HG03342 (cell line): ENCODE measurements around the gene CHIC2.
"Not testable (repeated sequence)": the region's sequence is repeated elsewhere in the genome, so short reads cannot be mapped to it uniquely, and the experiment has no call there.

Experiments
- ATAC-seq: cut with Tn5 transposase; IDR thresholded peaks from one replicate; pipeline ENCODE4 v1.9.1; 2021; ENCODE audit warnings: mild to moderate bottlenecking, moderate library complexity; ENCODE audit not compliant: unreplicated experiment

Gene CHIC2

GRCh38 chr4:54061873-54062272 is 2.5 kb downstream of the CHIC2 start:
- ATAC-seq = no peak

DNA sequence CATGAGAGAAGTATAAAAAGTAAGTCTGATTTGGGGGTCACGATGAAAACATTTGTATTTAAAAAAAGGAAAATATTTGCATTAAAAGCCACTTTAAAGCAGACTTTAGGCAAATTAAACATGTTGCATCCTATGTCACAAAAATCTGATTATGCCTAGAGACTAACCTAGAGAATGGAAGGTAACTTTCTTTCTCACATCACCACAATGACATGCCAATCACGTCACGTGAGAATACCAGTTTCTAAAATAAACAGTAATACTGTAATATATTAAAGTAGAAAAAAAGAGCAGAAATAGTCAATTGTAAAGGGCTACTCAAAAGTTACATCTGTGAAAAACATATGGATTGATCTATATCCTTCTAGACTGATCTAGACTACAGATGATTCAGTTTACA is 3.3 kb downstream of the CHIC2 start:
- no peak for ATAC-seq

- ATAC-seq = no peak
Measured at GRCh38 chr4:54060116-54060515, 4.3 kb downstream of the CHIC2 start.

GRCh38 chr4:54058171-54058570 is 6.2 kb downstream of the CHIC2 start:
- no peak for ATAC-seq

GRCh38 chr4:54056360-54056759 is 8.0 kb downstream of the CHIC2 start:
- ATAC-seq = no peak

DNA sequence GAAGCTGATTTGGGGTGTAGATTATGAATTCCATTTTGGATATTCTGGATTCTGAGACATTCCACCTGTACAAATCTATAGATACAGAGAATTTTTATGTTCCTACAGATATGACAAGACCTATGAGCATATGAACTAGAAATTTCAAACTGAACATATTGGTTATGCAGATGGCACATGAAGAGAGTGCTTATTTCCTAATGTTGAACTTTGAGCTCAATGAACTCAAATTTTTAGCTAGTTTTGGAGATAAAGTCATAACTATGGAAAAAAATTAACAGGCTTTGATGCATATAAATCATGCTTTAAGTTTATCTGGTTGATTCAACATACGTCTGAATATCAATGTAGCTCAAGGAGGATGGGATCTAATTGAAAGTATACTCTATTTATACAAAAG is 8.9 kb downstream of the CHIC2 start:
- ATAC-seq = no peak

GRCh38 chr4:54054501-54054900 is 9.9 kb downstream of the CHIC2 start:
- ATAC-seq = no peak

- not testable (repeated sequence) for ATAC-seq
Measured at GRCh38 chr4:54053322-54053721, 11.1 kb downstream of the CHIC2 start.

- ATAC-seq = no peak
Measured at GRCh38 chr4:54050214-54050904, 14.0 kb downstream of the CHIC2 start.

DNA sequence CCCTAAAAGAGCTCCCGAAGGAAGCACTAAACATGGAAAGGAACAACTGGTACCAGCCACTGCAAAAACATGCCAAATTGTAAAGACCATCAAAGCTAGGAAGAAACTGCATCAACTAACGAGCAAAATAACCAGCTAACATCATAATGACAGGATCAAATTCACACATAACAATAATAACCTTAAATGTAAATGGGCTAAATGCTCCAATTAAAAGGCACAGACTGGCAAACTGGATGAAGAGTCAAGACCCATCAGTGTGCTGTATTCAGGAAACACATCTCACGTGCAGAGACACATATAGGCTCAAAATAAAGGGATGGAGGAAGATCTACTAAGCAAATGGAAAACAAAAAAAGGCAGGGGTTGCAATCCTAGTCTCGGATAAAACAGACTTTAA is 20.8 kb downstream of the CHIC2 start:
- not testable (repeated sequence) for ATAC-seq

DNA sequence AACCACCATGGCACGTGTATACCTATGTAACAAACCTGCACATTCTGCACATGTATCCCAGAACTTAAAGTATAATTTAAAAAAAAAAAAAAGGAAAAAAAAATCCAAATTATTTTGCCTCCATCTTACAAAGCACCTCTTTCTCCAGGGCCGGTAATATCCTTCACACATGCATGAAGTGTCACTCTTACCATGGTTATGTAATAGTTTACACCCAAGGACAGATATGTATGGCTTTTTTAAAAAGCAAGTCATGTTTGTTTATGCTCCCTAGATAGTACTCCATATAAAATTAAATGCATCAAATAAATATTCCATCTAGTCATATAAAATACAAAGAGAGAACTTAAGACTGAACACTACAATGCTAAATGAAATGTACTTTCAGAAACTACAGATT is 22.5 kb downstream of the CHIC2 start:
- ATAC-seq = no peak

- no peak for ATAC-seq
Measured at GRCh38 chr4:54041100-54041499, 23.3 kb downstream of the CHIC2 start.

DNA sequence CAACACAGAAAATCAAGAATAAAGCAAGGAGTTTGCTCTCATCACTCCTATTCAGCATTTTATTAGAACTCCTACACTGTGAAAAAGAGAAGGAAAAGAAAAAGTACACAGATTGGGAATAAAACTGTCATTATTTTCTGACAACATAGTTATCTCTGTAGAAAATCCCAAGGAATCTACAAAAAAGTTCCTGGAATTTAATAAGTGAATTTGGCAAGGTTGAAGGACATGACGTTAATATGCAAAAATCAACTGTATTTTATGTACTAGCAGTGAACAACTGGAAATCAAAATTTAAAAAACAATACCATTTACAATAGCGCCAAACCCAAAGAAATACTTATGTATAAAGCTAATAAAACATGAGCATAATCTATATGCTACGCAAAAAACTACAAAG is 26.3 kb downstream of the CHIC2 start:
- no peak for ATAC-seq

GRCh38 chr4:54036184-54036583 is 28.2 kb downstream of the CHIC2 start:
- no peak for ATAC-seq

DNA sequence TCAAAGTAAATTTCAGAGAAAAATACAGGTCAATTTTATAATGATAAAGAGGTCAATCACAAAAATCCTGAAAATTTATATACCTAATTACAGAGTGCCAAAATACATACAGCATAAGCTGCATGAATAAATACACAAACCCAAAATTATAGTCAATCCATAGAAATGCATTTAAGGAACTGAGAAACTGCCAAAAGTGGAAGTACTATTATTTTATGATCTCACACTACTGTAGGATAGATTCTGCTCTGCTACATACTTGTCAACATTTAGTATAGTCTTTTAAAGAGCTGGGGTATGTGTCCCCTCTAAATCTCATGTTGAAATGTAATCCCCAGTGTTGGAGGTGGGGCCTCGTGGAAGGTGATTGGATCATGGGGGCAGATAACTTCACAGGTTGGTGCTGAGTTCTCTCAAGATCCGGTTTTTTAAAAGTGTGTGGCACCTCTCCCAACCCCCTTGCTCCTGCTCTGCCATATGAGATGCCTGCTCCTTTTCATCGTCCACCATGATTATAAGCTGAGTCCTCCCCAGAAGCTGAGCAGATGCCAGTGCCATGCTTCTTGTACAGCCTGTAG is 31.8 kb downstream of the CHIC2 start:
- peak; percentile 68 for ATAC-seq

DNA sequence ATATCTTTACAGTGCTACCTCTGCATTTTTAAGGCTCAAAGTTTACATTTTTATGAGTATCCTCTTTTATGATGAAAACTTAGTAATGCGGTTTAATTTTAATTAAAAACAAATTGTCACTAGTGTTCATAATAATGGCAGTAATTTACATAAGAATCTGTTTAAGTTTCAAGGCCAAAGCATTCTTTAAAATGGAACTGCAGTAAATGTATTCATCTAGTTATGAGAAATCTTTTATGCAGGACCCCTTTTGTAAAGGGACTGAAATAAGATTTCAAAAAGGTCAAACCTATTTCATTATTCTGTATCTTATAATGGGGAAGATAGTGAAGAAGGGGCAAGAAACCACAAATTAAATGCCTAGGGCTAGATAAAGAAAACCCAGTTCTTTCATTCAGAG is 37.1 kb downstream of the CHIC2 start:
- no peak for ATAC-seq

DNA sequence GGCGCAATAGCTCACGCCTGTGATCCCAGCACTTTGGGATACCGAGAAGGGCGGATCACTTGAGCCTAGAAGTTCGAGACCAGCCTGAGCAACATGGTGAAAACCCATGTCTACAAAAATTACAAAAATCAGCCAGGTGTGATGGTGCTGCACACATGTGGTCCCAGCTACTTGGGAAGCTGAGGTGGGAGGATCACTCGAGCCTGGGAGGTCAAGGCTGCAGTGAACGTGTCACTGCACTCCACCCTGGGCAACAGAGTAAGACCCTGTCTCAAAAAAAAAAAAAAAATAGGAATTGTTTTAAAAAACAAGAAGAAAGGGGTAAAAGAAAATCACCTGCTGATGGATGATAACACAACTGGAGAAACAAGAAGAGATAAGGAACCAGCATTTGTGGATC is 38.8 kb downstream of the CHIC2 start:
- ATAC-seq = no peak

GRCh38 chr4:54023019-54023418 is 41.4 kb downstream of the CHIC2 start:
- not testable (repeated sequence) for ATAC-seq

DNA sequence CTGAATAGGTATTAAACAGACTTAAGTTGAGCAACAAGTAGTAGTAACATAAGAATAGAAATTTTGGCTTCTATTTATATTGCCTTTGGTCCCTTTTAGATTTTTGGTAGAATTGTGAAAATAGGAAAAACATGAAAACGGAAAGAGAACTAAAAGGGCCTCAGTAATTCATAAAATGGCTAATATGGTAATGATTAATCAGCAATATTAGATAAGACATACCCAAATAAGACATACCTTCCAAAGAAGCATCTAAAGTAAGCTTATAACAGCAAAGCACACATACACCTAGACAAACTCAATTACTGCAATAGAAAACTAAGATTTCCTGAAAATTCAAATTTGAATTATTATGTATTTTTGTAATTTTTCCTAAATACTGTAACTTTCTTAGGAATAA is 46.4 kb downstream of the CHIC2 start:
- ATAC-seq = no peak

DNA sequence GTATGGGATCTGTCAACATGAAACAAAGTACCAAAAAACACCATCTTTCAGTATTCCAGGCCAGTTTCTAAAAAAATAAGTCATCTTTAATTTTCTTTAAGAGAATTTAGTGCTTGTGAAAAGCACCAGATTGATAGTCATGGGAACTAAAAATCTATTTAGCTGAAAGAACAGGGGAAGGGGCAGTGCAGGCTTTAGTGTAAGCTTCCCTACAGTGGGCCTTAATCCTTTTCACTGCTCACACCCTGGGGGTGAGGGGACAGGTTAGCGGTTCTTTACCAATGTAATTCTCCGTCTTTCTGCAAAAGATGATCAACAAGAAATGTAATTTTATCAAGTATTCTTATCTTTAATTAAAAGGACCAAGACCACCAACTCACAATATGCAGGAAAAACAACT is 47.1 kb downstream of the CHIC2 start:
- no peak for ATAC-seq

DNA sequence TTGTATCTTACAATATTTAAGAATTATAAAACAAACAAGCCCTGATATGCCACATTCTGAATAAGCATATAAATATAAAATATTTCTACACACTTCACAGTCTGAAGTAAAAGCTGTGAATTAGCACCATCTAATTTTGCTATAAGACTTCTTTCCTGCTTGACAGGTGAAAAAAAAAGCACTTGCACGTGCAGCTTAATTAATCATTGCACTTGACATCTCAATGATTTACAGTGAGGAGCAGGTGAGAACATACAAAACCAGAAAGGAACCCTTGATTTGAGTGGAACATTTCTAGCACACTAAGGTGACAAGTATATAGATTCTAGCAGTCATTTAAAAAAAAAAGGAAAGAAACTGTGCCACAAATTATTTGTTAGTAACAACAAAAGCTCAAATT is 47.9 kb downstream of the CHIC2 start:
- no peak for ATAC-seq

DNA sequence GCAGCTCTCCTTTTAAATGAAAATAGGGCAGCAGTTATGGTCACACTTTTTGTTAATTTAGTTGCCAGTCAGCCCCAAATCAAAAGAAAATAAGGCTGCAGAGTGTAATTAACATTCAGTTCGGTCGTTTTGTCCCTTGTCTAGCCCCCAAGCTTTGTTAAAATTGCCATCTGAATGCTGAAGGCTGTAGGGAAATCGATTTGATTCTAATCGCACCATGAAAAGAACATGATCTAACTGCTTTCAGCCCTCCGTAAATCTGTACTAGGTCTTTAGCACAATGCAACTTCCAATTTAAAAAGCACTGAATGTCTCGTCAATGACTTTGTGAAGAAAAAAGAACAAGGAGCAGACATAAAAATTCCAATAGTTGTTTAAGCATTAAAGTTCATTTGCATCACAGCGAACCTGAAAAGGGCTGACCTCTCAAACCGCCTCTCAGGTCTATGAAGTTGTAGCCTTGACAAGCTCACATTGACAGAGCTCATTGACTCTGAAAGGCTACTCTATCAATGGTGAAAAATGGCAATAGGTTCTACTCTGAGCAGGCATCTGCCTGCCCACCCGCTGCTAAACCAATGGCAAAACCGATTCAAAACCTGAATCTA is 48.9 kb downstream of the CHIC2 start:
- no peak for ATAC-seq
